Measurements from ENCODE around the gene OCA2. TPM values are rescaled to one million over a fixed set of nuclear protein-coding genes. Genes with fewer than 3 reads are reported as not detected.

Gene OCA2
- total and polyA plus RNA-seq, 2 of the 8 experiments (the other 6 are each of a cell fraction or from before 2014, with no cell fraction given): 0.20 TPM

GRCh38 chr15:27744641-27745040 is 354.5 kb downstream of the OCA2 start:
- Histone ChIP-seq H2BK20ac (ENCODE audit: low read length) (no peak overlapping the region), H3K56ac (replicated peaks; ENCODE audit: insufficient read length, low read depth, low read length) (no peak overlapping the region), H3K23me2 (ENCODE audit: low read depth, low read length) (no peaks in the 10 kb centered on the region; the same call in 1 of the 2 replicates), H3K9ac (replicated peaks in 1 of 4; ENCODE audit: extremely low read depth in 1 of 4, low read depth in 3 of 4, low read length in 3 of 4) (no peak overlapping the region), H3K4ac (replicated peaks; ENCODE audit: insufficient read length, low read depth, low read length) (no peak overlapping the region), H2AFZ (ENCODE audit: low read length) (no peak overlapping the region), H4K5ac (ENCODE audit: insufficient read length, low read depth, low read length) (no peak overlapping the region), H2BK12ac (ENCODE audit: low read depth, low read length) (no peak overlapping the region), H2BK120ac (replicated peaks; ENCODE audit: low read depth, low read length) (no peak overlapping the region), H3K36me3 (ENCODE audit: control insufficient read depth in 2 of 4, insufficient read depth in 4 of 4, low read length in 3 of 4) (no peaks in the 10 kb centered on the region), H3K23ac (ENCODE audit: insufficient read length) (no peak overlapping the region), H3K18ac (ENCODE audit: extremely low read depth, low read length) (no peak overlapping the region), H2BK5ac (ENCODE audit: low read depth, low read length) (no peak overlapping the region), H3K79me1 (ENCODE audit: low read depth, low read length) (no peaks in the 10 kb centered on the region), H3K4me3 (ENCODE audit: extremely low read depth in 1 of 4, insufficient read depth in 2 of 4, low read depth in 3 of 4, low read length in 4 of 4) (no peak overlapping the region), H4K91ac (replicated peaks; ENCODE audit: insufficient read length, low read length) (no peak overlapping the region), H2BK15ac (ENCODE audit: low read length) (no peak overlapping the region), H3K27me3 (replicated peaks in 1 of 4; ENCODE audit: control insufficient read depth in 3 of 4, extremely low read depth in 1 of 4, insufficient read depth in 3 of 4, low read length in 3 of 4) (no peaks in the 10 kb centered on the region; a peak in 1 of 7 replicates), H3K14ac (ENCODE audit: insufficient read length) (no peak overlapping the region), H3K4me2 (ENCODE audit: insufficient read depth in 1 of 2, low read depth in 2 of 2, low read length in 2 of 2) (no peak overlapping the region), H3K27ac (ENCODE audit: low read depth, low read length) (no peak overlapping the region), H4K8ac (ENCODE audit: extremely low read depth, insufficient read depth, low read length) (no peak overlapping the region), H2AK5ac (ENCODE audit: low read depth, low read length) (no peak overlapping the region), H3K79me2 (ENCODE audit: control insufficient read depth in 1 of 2, insufficient read depth in 2 of 2, low read length in 2 of 2) (no peaks in the 10 kb centered on the region), H4K20me1 (replicated peaks in 1 of 2; ENCODE audit: control insufficient read depth in 1 of 2, insufficient read depth in 2 of 2, low read length in 2 of 2) (no peaks in the 10 kb centered on the region), H3K9me3 (ENCODE audit: insufficient read depth in 2 of 2, low read depth in 1 of 2, low read length in 1 of 2) (no peaks in the 10 kb centered on the region), H3K4me1 (replicated peaks in 1 of 4; ENCODE audit: control insufficient read depth in 3 of 4, insufficient read depth in 4 of 4, low read length in 3 of 4) (no peaks in the 10 kb centered on the region)
- 97% methylated on average over 3 of the region's 3 CpGs; no CpG with 5 or more reads in 1 of the 2 experiments for WGBS, 2 experiments (ENCODE audit: extremely low coverage in 1 of 2, insufficient coverage in 1 of 2, insufficient read length in 1 of 2, insufficient replicate concordance in 2 of 2, low coverage in 1 of 2, low lambda C conversion rate in 2 of 2, missing lambda C conversion rate in 1 of 2)
- ChIA-PET CTCF (ENCODE audit: partially characterized antibody) (no interaction called here), POLR2A (ENCODE audit: partially characterized antibody) (no interaction called here)
- TF ChIP-seq FOSL1 (IDR thresholded peaks at IDR 0.05; ENCODE audit: insufficient read depth, low read depth, low read length) (no peak), HDAC6 (IDR thresholded peaks at IDR 0.05; ENCODE audit: low read depth, low read length) (no peak), SUZ12 (IDR thresholded peaks at IDR 0.05; ENCODE audit: low read length) (no peak)
- no peak for FAIRE-seq
- no peak for DNase-seq (ENCODE audit: low read depth in 1 of 2, low spot score in 2 of 2)

Measured in H1 (cell line).